NCI-H1105 treated with DMSO at 0.1 percent for 48 hours (cell line): ENCODE data around the gene TMEM178B.
"Not testable (repeated sequence)": the region's sequence is repeated elsewhere in the genome, so short reads cannot be mapped to it uniquely, and the experiment has no call there.

Experiments
- DNase-seq: peaks from one replicate; lab custom pipeline; 2025; lab: John Stamatoyannopoulos, UW

TMEM178B gene

DNA sequence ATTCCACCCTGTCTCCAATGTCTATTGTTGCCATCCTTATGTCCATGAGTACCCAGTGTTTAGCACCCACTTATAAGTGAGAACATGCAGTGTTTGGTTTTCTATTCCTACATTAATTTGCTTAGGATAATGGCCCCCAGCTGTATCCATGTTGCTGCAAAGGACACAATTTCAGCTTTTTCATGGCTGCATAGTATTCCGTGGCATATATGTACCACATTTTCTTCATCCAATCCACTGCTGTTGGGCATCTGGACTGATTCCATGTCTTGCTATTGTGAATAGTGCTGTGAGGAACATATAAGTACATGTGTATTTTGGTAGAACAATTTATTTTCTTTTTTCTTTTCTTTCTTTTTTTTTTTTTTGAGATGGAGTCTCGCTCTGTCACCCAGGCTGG is 68.2 kb downstream of the TMEM178B start:
- no peak for DNase-seq

DNA sequence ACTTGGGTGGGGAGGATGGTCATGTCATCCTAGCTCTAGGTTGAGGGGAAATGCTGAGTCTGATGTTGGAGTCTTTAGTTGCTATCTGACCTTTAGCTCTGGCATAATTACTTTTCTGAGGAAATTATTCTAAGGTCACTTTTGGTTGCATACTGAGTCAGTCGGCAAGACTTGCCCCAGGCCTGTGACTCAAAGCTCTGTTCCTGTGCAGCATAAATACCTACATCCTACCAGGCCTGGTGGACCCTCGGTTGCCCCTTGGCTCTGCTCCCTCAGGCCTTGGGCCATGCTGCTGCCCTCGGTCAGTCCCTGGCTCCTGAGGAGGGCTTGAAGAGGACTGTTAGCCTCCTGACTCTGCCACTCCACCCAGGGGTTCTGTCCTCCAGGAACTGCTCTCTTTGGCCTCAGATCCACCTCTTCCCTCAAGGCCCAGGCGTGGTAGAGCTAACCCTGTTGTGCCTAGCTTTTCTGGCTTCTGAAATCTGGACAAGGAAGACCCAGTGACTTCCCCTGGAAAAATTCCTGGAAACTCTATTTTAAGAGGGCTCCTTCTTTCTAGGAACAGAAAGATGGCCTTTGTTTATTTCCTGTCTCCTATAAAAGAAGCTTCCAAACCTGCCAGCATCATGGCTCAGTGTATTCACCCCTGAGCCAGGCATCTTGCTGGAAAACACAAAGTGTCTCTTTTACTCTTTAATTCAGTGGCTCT is 71.2 kb downstream of the TMEM178B start:
- DNase-seq, result no peak

DNA sequence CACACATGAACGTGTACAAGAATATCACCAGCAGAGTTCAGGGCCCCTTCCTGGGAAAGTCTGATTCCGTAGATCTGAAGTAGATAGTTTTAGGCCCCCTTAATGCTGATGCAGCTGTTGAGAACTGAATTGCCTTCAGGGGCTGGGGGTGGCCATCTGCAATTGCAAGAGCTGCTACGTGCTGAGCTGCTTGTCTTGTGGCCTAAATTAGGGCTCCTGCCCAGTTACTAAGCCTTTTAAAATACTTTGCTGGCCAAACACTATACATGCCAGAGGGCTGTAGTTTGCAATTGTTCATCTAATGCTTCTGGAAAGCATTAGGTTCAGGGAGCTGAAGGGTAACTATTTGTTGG is 71.7 kb downstream of the TMEM178B start:
- no peak for DNase-seq

DNA sequence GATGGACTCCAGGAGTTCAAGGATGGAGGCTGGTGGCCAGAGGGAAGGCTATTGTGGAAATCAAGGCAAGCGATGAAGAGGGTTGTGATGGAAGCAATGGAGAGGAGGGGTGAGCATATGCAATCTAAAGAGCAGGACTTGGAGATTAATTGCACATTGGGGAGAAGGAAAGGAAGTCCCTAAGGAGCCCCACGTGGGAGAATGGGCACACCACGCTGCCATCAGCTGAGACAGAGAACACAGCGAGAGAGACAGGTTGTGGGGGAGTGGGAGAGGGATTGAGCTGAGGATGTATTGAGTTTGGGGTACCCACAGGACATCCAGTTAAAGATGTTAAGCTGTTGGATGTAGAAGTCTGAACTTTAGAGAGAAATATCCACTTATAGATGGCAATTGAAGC is 73.6 kb downstream of the TMEM178B start:
- DNase-seq, result no peak

DNA sequence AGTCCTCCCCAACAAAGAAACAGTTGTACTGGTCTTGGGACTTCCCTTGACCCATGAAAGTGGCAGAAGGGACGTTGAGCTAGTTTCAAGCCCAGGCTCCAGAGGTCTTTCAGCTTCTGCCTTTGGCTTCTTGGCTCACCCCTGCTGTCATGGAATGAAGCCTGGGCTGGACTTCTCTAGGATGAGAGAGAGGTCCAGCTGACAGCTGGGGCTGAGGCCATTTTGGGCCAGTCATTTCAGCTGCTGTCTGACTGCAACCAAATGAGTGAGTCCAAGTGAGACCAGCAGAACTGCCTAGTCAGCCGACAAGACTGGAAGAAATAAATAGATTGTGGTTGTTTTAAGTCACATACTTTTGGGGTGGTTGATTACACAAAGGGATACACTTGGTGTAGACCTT is 76.6 kb downstream of the TMEM178B start:
- no peak for DNase-seq

DNA sequence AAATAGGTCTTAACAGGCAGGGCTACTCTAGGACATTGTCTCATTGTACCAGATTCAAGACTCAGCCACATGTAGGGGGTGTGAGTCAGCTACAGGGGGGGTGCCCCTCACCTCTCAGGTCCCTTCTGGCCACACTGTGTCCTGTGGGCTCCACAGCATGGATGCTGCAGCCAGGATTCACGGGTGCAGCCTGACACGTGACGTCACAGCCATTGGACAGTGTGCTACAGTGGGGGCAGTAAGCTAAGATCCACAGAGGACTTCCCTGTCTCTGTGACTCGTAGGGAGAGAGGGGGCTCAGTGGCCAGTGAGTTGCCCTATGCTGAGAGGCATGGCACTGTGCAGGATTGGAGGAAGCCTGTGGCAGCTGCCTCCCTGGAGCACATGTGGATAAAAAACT is 77.9 kb downstream of the TMEM178B start:
- no peak for DNase-seq

DNA sequence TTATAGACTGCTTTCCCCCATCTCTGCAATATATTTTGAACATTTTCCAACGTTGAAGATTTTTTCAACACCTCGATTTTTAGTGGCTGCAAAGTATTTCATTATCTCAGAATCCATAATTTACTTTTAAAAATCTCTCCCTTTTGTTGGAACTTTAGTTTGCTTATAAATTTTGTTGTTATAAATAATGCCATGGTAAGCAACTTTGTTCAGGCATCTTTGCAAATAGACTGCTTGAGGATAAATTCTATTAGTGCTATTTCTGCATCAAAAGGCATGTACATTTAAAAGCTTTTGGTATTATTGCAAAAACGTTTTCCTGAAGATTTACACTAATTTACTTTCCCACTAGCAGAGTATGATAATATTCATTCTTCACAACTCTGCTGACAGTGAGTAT is 79.4 kb downstream of the TMEM178B start:
- no peak for DNase-seq

DNA sequence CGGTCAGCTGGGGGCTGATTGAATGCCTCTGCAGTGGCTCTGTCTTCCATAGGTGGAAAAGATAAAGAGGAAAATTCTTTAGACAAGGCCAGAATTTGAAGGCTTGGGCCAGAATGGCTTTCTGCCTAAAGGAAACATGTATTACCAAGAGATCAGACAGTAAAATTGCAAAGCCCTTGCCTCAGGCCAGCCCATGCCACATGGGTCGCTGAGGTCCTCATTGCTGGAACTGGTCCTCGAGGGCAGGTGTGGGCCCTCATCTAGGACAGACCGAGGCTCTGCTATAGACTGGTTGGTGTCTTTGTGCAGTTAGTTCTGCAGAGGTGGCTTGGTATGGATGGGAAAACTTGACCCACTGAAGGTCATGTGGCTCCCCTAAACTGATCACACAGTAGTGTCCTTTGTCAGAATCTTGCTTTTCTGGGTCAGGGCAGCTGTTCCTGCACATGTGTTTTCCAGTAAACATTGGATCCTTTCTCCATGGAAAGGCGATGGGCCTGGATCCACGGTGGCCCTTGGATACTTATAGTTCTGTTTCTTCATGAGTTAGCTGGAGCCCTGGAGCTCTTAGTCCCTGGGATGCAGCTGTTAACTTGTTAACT is 80.4 kb downstream of the TMEM178B start:
- no peak for DNase-seq

DNA sequence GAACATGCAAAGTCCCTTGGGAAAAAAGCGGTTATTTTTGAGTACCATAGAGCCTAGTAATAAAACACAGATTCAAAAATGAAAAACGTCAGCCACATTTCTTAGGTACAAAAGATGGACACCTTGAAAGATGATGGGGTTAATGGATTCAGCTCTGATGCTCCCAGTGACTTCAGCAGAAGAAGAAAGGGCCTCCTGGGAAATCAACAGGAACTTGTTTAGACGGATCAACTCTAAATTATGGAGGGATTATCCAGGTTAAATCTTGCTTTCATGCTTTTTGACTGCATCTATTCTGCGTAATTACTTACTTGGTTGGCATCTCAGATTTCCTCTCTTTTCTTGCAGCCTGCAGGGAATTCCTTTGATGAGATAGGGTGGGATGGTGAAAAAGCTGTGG is 82.5 kb downstream of the TMEM178B start:
- DNase-seq, result no peak

DNA sequence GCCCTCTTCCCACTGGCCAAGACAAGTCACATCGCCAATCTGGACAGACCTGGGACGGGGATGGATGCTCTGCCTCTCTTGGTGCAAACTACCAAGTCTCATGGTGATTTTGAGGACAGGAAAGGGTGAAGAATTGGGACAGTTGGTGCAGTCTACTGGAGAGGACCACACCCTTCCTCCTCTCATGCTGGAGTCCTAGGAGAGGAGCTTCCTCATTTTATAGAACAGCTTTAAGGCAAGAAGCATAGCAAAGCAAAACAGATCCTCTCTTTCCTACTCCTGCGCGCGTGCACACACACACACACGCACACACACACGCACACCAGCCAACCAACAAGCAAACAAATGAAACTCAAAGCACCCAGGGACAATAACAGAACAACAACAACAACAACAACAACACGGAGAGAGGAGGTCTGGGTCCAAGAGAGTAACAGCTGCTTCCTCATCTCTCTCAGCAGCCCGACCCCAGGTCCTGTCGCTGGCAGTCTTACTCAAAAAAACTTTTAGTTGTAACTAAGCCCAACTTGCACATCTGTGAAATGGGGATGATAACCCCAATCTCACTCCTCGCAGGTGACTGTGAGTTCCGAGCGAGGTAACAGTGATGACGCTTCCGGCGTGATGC is 83.4 kb downstream of the TMEM178B start:
- no peak for DNase-seq

DNA sequence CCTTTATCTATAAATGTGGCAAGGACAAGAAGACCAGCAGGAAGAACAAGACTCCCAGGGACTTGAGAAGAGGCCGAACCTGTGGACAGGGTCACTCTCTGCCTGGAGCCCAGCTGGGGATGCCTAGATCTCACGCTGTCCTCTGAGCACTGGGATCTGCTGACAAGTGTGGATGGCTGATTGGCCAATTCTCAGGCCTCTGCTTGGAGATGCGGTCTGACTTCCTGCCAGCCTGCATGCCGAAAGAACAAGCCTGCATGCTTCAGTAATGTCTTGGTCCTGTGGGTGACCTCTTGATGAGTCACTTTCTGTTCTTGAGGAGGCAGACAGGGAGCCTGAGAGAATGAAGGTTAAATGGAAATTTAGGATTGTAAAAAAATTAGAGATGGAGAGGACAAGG is 84.7 kb downstream of the TMEM178B start:
- no peak for DNase-seq

DNA sequence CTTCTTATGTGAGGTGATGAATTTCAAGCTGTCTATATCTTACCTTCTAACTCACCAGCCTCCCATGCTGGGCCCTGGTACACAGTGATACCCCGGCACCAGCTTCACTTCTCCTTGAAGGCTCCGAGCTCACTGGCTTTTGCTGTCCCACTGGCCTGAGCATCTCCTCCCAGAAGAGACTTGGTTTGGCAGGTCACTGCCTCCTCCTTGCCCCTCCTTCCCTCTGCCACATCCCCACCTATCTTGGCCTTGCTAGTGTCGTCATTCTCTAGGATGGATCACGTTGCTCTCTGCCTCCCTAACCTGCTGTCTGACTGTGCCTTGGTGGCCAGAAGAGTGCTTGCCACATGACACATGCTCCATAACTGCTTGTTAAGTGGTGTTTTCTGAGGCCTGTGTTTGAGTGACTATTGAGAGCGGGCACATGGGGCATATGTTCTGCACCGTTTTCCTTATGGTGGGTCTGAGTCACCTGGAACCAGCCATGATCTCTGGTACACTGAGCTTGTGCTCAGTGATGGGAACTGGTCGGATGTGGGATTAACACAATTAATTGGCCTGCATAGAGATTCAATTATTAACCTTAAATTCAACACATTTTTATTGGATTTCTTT is 86.5 kb downstream of the TMEM178B start:
- DNase-seq, result no peak

DNA sequence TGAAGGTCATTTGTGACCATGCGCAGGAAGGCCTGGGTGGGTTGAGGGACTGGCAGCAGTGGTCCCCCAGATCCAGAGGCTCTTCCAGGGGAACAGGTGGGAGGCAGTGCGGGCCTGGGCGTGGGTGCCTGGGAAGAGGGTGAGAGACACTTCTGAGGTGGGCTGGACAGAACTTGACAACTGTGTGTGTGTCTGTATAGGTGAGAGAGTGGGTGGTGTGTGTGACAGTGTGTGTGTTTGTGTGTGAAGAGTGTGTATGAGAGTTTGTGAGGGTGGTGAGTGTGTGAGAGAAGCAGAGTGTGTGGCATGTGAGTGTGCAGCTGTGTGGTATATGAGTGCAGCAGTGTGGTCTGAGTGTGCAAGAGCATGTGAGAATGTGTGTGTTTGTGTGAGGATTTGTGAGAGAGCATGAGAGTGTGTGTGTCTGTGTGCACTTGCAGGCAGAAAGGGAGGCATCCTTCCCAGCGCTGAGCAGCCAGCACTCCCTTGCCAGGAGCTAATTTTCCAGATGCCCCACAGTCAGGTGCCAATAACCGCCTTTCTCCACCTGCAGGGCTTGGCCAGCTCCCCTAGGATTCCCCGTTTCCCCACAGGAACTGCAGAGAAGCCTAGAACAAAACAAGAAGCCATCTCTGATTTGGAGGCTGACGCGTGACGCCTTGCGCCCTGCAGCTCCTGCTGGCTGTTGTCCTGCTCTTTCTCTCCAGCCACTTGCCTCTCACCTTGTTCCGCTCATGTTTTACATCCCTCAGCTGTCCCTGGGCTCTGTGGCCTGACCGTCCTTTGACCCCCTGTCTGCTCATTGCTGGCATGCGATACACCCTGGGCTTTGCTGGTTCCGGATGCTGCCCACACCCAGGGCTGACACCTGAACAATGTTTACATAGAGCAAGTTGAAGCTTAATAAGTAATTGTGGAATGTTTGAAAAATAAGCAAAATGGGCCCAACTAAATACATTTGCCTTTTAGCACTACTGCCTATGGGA is 88.0 kb downstream of the TMEM178B start:
- DNase-seq, result no peak

DNA sequence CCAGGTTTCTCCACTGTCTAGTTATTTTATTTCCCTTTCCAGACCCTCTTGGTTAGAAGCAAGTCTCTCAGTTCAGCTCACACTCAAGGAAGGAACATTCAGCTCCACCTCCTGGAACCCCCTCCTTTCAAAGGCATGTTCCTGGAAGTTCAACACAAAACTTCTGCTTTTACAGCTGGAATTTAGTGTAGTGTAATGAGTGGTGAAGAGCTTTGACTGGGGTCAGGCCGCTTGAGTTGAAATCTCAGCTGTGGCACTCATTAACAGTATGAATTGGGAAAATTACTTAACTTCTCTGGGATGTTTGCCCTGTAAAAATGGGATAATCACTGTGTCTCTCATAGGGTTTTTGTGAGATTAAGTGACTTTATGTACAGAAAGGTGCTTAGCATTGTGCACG is 91.7 kb downstream of the TMEM178B start:
- no peak for DNase-seq

DNA sequence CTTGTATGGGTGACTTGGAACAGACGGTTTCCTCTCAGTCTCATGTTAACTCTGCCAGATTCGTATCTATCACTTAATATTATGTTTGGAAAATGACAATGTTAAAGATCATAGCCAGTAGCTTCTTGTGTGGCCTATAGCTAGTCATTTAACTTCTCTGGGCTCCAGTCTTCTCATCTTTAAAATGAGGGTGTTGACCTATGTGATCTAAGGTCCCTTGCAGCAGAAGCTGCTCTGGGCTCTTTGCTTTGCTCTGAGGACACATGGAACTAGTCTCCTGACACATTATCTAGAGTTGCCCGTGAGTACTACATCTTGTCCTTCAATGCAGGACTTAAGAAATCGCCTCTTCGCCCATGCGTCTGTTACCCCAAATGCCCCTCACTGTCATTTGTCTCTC is 93.1 kb downstream of the TMEM178B start:
- DNase-seq, result no peak

DNA sequence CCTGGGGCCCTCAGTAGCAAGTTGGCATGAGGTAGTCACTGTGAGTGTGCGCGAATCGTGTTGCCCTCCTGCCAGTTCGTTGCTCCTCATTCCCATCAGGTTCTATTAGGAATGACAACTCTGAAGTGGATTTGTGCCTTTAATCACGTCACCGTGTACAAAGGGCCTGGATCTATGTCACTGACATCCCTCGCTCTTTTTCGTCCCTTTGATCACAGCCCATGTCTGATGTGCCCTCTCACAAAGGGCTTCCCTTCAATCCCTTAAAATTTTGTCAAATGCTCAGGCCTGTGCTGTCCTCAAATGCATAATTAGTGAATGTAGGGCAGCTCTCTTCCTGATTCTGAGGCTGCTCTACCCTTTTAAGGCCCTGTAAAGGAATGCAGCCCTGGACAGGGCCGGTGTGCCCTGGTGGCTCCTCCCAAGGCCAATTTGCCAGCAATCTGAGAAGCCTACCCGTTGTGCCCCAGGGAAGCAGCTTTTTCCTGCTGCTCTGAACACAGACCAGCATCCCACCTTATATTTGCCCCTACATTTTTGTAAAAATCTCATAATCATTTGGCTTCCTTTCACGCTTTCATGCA is 93.6 kb downstream of the TMEM178B start:
- no peak for DNase-seq

DNA sequence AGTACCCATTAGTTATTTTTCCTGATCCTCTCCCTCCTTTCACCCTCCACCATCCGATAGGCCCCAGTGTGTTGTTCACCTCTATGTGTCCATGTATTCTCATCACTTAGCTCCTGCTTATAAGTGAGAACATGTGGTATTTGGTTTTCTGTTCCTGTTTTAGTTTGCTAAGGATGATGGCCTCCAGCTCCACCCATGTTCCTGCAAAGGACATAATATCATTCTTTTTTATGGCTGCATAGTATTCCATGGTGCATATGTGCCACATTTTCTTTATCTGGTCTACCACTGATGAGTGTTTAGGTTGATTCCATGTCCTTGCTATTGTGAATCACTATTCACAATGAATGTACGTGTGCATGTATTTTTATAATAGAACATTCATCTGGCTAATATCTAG is 95.3 kb downstream of the TMEM178B start:
- not testable (repeated sequence) for DNase-seq

DNA sequence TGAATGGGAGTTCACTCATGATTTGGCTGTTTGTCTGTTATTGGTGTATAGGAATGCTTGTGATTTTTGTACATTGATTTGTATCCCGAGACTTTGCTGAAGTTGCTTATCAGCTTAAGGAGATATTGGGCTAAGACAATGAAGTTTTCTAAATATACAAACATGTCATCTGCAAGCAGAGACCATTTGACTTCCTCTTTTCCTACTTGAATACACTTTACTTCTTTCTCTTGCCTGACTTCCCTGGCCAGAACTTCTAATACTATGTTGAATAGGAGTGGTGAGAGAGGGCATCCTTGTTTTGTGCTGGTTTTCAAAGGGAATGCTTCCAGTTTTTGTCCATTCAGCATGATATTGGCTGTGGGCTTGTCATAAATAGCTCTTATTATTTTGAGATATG is 101.9 kb downstream of the TMEM178B start:
- not testable (repeated sequence) for DNase-seq

DNA sequence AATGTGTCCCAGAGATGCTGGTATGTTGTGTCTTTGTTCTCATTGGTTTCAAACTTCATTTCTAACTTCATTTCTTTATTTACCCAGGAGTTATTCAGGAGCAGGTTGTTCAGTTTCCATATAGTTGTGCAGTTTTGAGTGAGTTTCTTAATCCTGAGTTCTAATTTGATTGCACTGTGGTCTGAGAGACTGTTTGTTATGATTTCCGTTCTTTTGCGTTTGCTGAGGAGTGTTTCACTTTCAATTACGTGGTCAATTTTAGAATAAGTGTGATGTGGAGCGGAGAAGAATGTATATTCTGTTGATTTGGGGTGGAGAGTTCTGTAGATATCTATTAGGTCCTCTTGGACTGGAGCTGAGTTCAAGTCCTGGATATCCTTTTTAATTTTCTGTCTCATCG is 103.3 kb downstream of the TMEM178B start:
- not testable (repeated sequence) for DNase-seq

DNA sequence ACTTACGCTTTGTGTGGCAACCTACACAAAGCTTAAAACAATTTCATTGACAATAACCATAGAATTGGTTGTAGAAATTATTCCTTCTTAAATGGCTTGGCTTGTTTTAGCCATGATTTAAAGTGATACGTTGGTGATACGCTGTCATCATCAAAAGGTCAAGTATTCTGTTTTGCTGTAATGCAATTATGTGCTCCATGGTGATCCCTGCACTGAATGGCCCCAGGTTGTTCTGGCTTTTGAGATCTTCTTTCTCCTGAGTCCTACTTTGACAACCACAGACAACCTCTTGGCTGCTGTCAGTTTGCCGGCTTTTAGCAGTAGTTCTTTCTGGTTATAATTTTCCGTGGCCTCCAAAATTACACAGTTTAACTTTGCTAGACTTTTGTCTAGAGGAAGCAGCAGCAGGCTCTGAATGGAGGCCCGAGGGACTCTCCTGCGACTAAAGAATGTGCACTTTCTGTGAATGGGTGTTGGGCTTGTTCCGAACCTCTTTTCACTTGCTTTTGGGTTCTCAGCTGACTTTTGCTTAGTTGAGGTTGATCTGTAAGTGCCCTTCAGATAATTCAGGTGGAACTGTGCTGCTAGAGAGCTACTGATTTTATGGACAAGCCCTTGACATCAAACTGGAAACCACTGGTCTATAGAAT is 104.7 kb downstream of the TMEM178B start:
- DNase-seq, result no peak

DNA sequence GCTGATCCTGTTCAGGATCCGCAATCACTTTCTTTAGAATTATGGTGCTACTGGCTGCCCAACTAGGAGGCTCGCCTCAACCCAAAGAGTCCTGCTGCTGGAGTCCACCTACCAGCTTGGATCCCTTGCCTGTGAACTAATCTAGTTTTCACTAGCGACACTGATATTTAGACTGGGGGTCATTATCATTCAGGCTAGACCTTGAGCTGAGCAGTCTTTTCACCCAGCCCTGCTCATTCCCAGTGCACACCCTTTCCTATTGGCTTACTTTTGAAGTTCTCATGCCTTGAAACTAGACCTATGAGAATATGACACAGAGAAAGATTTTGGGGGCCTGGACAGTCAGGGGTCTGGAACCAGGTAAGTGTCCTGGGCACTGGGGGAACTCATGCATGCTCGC is 107.9 kb downstream of the TMEM178B start:
- no peak for DNase-seq
